GM21576 (cell line): Measurements from ENCODE around the gene PRSS56.
"Not testable (repeated sequence)": the region's sequence is repeated elsewhere in the genome, so short reads cannot be mapped to it uniquely, and the experiment has no call there.

Experiments used
- ATAC-seq: cut with Tn5 transposase; IDR thresholded peaks from one replicate; pipeline ENCODE4 v1.9.1; 2021; ENCODE audit warnings: mild to moderate bottlenecking, moderate library complexity; ENCODE audit not compliant: unreplicated experiment

Gene PRSS56

GRCh38 chr2:232568161-232568560 is 48.0 kb downstream of the PRSS56 start:
- ATAC-seq = no peak

- ATAC-seq = no peak
Observed at GRCh38 chr2:232569541-232569940, 49.4 kb downstream of the PRSS56 start.

GRCh38 chr2:232570481-232570880 is 50.3 kb downstream of the PRSS56 start:
- ATAC-seq = not testable (repeated sequence)

GRCh38 chr2:232571026-232571474 is 50.9 kb downstream of the PRSS56 start:
- no peak for ATAC-seq

GRCh38 chr2:232573042-232573441 is 52.9 kb downstream of the PRSS56 start:
- no peak for ATAC-seq

GRCh38 chr2:232573771-232574435 is 53.7 kb downstream of the PRSS56 start:
- ATAC-seq = no peak

GRCh38 chr2:232574674-232575403 is 54.7 kb downstream of the PRSS56 start:
- ATAC-seq = no peak
